GM23338 (cell line): ENCODE results near the gene INPP4B. TPM values are rescaled to one million over a fixed set of nuclear protein-coding genes. Genes with fewer than 3 reads are reported as not detected.

Source experiments
- ATAC-seq: fragments of 200-7000 bp; cut with Tn5 transposase; 3 replicates; pipeline ENCODE4 v1.9.1; 2020
- DNase-seq: peaks from one replicate; pipeline ENCODE4 v3.0.0-alpha.2; 2015; ENCODE audit warnings: low spot score
- H2AFZ ChIP-seq: fragments of 200-600 bp; sonication (generic); 2 replicates; pipeline ENCODE4 v1.8.0; 2016; ENCODE audit warnings: antibody characterized with exemption, mild to moderate bottlenecking, moderate library complexity
- H3F3A ChIP-seq: fragments of 200-600 bp; sonication (generic); replicated peaks from 2 replicates; pipeline ENCODE4 v1.8.0; 2017; ENCODE audit warnings: antibody characterized with exemption, mixed run types, low read depth
- H3K27ac ChIP-seq: fragments of 200-600 bp; sonication (generic); 2 replicates; pipeline ENCODE4 v1.6.1; 2016; ENCODE audit warnings: low read depth
- H3K27me3 ChIP-seq: fragments of 200-600 bp; sonication (generic); 2 replicates; pipeline ENCODE4 v1.8.0; 2016; ENCODE audit warnings: mild to moderate bottlenecking, mixed run types, moderate library complexity; ENCODE audit not compliant: insufficient read depth
- H3K36me3 ChIP-seq: fragments of 200-600 bp; sonication (generic); 2 replicates; pipeline ENCODE4 v1.8.0; 2016; ENCODE audit warnings: mild to moderate bottlenecking; ENCODE audit not compliant: insufficient read depth
- H3K4me1 ChIP-seq: fragments of 200-600 bp; sonication (generic); 2 replicates; pipeline ENCODE4 v1.8.0; 2016; ENCODE audit warnings: mild to moderate bottlenecking, moderate library complexity; ENCODE audit not compliant: insufficient read depth
- H3K4me2 ChIP-seq: fragments of 200-600 bp; sonication (generic); 2 replicates; pipeline ENCODE4 v1.7.1; 2017; ENCODE audit warnings: mixed run types
- H3K4me3 ChIP-seq: fragments of 200-600 bp; sonication (generic); 2 replicates; pipeline ENCODE4 v1.6.1; 2016; ENCODE audit warnings: mixed run types
- H3K79me2 ChIP-seq: fragments of 200-600 bp; sonication (generic); replicated peaks from 2 replicates; pipeline ENCODE4 v1.8.0; 2017; ENCODE audit warnings: mild to moderate bottlenecking; ENCODE audit not compliant: insufficient read depth
- H3K9me2 ChIP-seq: fragments of 200-600 bp; sonication (generic); 2 replicates; pipeline ENCODE4 v1.8.0; 2017; ENCODE audit not compliant: insufficient read depth
- H4K20me1 ChIP-seq: fragments of 200-600 bp; sonication (generic); replicated peaks from 2 replicates; pipeline ENCODE4 v1.8.0; 2017; ENCODE audit warnings: mild to moderate bottlenecking; ENCODE audit not compliant: insufficient read depth
- H3K27ac Mint-ChIP-seq: 2 replicates; pipeline ENCODE4 v1.8.0; 2020; ENCODE audit warnings: inconsistent platforms, mild to moderate bottlenecking, moderate library complexity, mixed read lengths
- H3K27me3 Mint-ChIP-seq: 3 replicates; pipeline ENCODE4 v1.8.0; 2022; ENCODE audit warnings: low read depth, mild to moderate bottlenecking, moderate library complexity, mixed read lengths, inconsistent platforms; ENCODE audit not compliant: insufficient read depth, poor library complexity
- H3K36me3 Mint-ChIP-seq: 3 replicates; pipeline ENCODE4 v1.8.0; 2021; ENCODE audit warnings: low read depth, mild to moderate bottlenecking, inconsistent platforms, moderate library complexity, mixed read lengths
- H3K4me1 Mint-ChIP-seq: 3 replicates; pipeline ENCODE4 v1.8.0; 2020; ENCODE audit warnings: mild to moderate bottlenecking, inconsistent platforms, mixed read lengths
- H3K4me3 Mint-ChIP-seq: 3 replicates; pipeline ENCODE4 v1.8.0; 2021; ENCODE audit warnings: moderate library complexity, mild to moderate bottlenecking, inconsistent platforms, mixed read lengths
- H3K9me3 Mint-ChIP-seq: 3 replicates; pipeline ENCODE4 v1.8.0; 2020; ENCODE audit warnings: moderate library complexity, mild to moderate bottlenecking, inconsistent platforms, mixed read lengths
- CREB1 ChIP-seq: fragments of 250-450 bp; sonication (Bioruptor Pico); IDR thresholded peaks from 2 replicates; pipeline ENCODE4 v1.5.0; 2020; ENCODE audit warnings: low read depth, mild to moderate bottlenecking, moderate library complexity
- CTCF ChIP-seq, 2 experiments: fragments of 200-600 bp in 1 of 2; sonication (generic) in 1 of 2; conservative IDR thresholded peaks; 2 replicates each; pipeline versions ENCODE4 v1.5.1 to v1.6.1; 2016 to 2017; ENCODE audit warnings: antibody characterized with exemption in 2 of 2, low read depth in 2 of 2, mild to moderate bottlenecking in 2 of 2, moderate library complexity in 1 of 2
- EZH2 ChIP-seq: fragments of 200-600 bp; sonication (generic); IDR thresholded peaks from one replicate; pipeline ENCODE4 v1.8.0; 2017; ENCODE audit warnings: antibody characterized with exemption, mild to moderate bottlenecking, low read depth; ENCODE audit not compliant: unreplicated experiment
- EZH2phosphoT487 ChIP-seq: fragments of 200-600 bp; sonication (generic); IDR thresholded peaks from one replicate; pipeline ENCODE4 v1.8.1; 2018; ENCODE audit warnings: antibody characterized with exemption; ENCODE audit not compliant: unreplicated experiment
- JUNB ChIP-seq: IDR thresholded peaks from one replicate; pipeline ENCODE4 v1.6.1; 2016; ENCODE audit warnings: antibody characterized with exemption; ENCODE audit not compliant: unreplicated experiment
- NANOG ChIP-seq: IDR thresholded peaks from 2 replicates; pipeline ENCODE4 v1.6.1; 2016; ENCODE audit warnings: antibody characterized with exemption, borderline replicate concordance
- POLR2AphosphoS5 ChIP-seq: IDR thresholded peaks from 2 replicates; pipeline ENCODE4 v1.6.1; 2016; ENCODE audit warnings: antibody characterized with exemption, low read depth
- REST ChIP-seq: IDR thresholded peaks from one replicate; pipeline ENCODE4 v1.6.1; 2018; ENCODE audit warnings: antibody characterized with exemption; ENCODE audit not compliant: unreplicated experiment
- STAT1 ChIP-seq: IDR thresholded peaks from one replicate; pipeline ENCODE4 v1.6.1; 2016; ENCODE audit warnings: antibody characterized with exemption; ENCODE audit not compliant: unreplicated experiment
- ZNF114 ChIP-seq: fragments of 250-450 bp; sonication (Bioruptor Pico); IDR thresholded peaks from 2 replicates; pipeline ENCODE4 v1.5.0; 2020; ENCODE audit warnings: mild to moderate bottlenecking, moderate library complexity
- ZNF331 ChIP-seq: fragments of 250-450 bp; sonication (Bioruptor Pico); IDR thresholded peaks from 2 replicates; pipeline ENCODE4 v1.5.0; 2020; ENCODE audit warnings: low read depth, mild to moderate bottlenecking, moderate library complexity
- polyA plus RNA-seq: library from polyadenylated mRNA; unstranded; fragments of >200 nt; fragmentation: Nextera tagmentation; extraction: Ambion mirVana; gene quantifications from 2 replicates; pipeline ENCODE4 v1.2.1, GENCODE V29; 2016
- total RNA-seq: library from RNA; depleted of rRNA; stranded (reverse); fragments of >200 nt; shearing (Covaris generic); gene quantifications from 2 replicates; pipeline ENCODE4 v1.2.3, GENCODE V29; 2014
- TF ChIP-seq, protein P1 (sequence below): fragments of 250-450 bp; sonication (Bioruptor Pico); IDR thresholded peaks from 2 replicates; pipeline ENCODE4 v1.5.0; 2020; ENCODE audit warnings: mild to moderate bottlenecking, moderate library complexity
- TF ChIP-seq, protein P2 (sequence below): IDR thresholded peaks from 2 replicates; pipeline ENCODE4 v1.6.1; 2016; ENCODE audit warnings: antibody characterized with exemption

The INPP4B gene
- total and polyA plus RNA-seq, 2 experiments from 2014 or later = 0.11 to 0.14 TPM

- Mint-ChIP-seq H3K36me3 (no peaks in the 10 kb centered on the region), H3K4me3 (no peak overlapping the region), H3K4me1 (no peaks in the 10 kb centered on the region), H3K27me3 (no peaks in the 10 kb centered on the region), H3K27ac (no peak overlapping the region), H3K9me3 (no peaks in the 10 kb centered on the region)
- H3K9me2 ChIP-seq = no peaks in the 10 kb centered on the region
- H3K27ac ChIP-seq = no peak overlapping the region
- no peaks in the 10 kb centered on the region for H3K27me3 ChIP-seq
- no peaks in the 10 kb centered on the region for H3K79me2 ChIP-seq
- H3K36me3 ChIP-seq = no peaks in the 10 kb centered on the region
- ATAC-seq (no peak), DNase-seq (peak; percentile 9)
- H4K20me1 ChIP-seq = no peaks in the 10 kb centered on the region
- H2AFZ ChIP-seq = no peak overlapping the region
- no peaks in the 10 kb centered on the region for H3F3A ChIP-seq
- no peaks in the 10 kb centered on the region for H3K4me1 ChIP-seq
- no peak overlapping the region for H3K4me2 ChIP-seq
- TF ChIP-seq, protein P1, sequence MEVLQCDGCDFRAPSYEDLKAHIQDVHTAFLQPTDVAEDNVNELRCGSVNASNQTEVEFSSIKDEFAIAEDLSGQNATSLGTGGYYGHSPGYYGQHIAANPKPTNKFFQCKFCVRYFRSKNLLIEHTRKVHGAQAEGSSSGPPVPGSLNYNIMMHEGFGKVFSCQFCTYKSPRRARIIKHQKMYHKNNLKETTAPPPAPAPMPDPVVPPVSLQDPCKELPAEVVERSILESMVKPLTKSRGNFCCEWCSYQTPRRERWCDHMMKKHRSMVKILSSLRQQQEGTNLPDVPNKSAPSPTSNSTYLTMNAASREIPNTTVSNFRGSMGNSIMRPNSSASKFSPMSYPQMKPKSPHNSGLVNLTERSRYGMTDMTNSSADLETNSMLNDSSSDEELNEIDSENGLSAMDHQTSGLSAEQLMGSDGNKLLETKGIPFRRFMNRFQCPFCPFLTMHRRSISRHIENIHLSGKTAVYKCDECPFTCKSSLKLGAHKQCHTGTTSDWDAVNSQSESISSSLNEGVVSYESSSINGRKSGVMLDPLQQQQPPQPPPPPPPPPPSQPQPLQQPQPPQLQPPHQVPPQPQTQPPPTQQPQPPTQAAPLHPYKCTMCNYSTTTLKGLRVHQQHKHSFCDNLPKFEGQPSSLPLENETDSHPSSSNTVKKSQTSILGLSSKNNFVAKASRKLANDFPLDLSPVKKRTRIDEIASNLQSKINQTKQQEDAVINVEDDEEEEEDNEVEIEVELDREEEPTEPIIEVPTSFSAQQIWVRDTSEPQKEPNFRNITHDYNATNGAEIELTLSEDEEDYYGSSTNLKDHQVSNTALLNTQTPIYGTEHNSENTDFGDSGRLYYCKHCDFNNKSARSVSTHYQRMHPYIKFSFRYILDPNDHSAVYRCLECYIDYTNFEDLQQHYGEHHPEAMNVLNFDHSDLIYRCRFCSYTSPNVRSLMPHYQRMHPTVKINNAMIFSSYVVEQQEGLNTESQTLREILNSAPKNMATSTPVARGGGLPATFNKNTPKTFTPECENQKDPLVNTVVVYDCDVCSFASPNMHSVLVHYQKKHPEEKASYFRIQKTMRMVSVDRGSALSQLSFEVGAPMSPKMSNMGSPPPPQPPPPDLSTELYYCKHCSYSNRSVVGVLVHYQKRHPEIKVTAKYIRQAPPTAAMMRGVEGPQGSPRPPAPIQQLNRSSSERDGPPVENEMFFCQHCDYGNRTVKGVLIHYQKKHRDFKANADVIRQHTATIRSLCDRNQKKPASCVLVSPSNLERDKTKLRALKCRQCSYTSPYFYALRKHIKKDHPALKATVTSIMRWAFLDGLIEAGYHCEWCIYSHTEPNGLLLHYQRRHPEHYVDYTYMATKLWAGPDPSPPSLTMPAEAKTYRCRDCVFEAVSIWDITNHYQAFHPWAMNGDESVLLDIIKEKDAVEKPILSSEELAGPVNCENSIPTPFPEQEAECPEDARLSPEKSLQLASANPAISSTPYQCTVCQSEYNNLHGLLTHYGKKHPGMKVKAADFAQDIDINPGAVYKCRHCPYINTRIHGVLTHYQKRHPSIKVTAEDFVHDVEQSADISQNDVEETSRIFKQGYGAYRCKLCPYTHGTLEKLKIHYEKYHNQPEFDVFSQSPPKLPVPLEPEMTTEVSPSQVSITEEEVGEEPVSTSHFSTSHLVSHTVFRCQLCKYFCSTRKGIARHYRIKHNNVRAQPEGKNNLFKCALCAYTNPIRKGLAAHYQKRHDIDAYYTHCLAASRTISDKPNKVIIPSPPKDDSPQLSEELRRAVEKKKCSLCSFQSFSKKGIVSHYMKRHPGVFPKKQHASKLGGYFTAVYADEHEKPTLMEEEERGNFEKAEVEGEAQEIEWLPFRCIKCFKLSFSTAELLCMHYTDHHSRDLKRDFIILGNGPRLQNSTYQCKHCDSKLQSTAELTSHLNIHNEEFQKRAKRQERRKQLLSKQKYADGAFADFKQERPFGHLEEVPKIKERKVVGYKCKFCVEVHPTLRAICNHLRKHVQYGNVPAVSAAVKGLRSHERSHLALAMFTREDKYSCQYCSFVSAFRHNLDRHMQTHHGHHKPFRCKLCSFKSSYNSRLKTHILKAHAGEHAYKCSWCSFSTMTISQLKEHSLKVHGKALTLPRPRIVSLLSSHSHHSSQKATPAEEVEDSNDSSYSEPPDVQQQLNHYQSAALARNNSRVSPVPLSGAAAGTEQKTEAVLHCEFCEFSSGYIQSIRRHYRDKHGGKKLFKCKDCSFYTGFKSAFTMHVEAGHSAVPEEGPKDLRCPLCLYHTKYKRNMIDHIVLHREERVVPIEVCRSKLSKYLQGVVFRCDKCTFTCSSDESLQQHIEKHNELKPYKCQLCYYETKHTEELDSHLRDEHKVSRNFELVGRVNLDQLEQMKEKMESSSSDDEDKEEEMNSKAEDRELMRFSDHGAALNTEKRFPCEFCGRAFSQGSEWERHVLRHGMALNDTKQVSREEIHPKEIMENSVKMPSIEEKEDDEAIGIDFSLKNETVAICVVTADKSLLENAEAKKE (CRISPR knock-in tag) = no peak
- no peak for TF ChIP-seq STAT1
- TF ChIP-seq CREB1 (CRISPR knock-in tag) = no peak
- no peak for TF ChIP-seq REST
- no peak for TF ChIP-seq ZNF331
- no peak for TF ChIP-seq EZH2phosphoT487
- TF ChIP-seq, protein P2, sequence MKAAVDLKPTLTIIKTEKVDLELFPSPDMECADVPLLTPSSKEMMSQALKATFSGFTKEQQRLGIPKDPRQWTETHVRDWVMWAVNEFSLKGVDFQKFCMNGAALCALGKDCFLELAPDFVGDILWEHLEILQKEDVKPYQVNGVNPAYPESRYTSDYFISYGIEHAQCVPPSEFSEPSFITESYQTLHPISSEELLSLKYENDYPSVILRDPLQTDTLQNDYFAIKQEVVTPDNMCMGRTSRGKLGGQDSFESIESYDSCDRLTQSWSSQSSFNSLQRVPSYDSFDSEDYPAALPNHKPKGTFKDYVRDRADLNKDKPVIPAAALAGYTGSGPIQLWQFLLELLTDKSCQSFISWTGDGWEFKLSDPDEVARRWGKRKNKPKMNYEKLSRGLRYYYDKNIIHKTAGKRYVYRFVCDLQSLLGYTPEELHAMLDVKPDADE = no peak
- no peak for TF ChIP-seq ZNF114 (CRISPR knock-in tag)
- no peak for TF ChIP-seq EZH2
- no peak for TF ChIP-seq NANOG
- no peak for TF ChIP-seq JUNB
- no peak; a peak in 1 of 4 replicates for TF ChIP-seq CTCF (conservative IDR thresholded peaks at IDR 0.05; ENCODE audit: low read depth in 2 of 2)
- TF ChIP-seq POLR2AphosphoS5 = no peak
- H3K4me3 ChIP-seq = no peak overlapping the region
These were observed 615.1 kb downstream of the INPP4B start for GRCh38 chr4:142230991-142231390.
